Measurements from ENCODE around the gene WAPL. TPM values are rescaled to one million over a fixed set of nuclear protein-coding genes. Genes with fewer than 3 reads are reported as not detected.

Gene WAPL
- total and polyA plus RNA-seq, 2 of the 4 experiments (the other 2 are of a cell fraction), result 11.5 to 31.7 TPM

GRCh38 chr10:86403183-86403797 is 118.3 kb downstream of the WAPL start:
- Histone ChIP-seq H2BK120ac (ENCODE audit: low read depth, low read length) (no peak overlapping the region), H3K14ac (replicated peaks; ENCODE audit: low read depth, low read length) (no peak overlapping the region), H3K36me3 (ENCODE audit: control insufficient read depth, insufficient read depth, low read length) (no peaks in the 10 kb centered on the region), H3K27ac (ENCODE audit: insufficient read depth, low read length) (no peak overlapping the region), H4K5ac (ENCODE audit: low read depth, low read length) (no peak overlapping the region), H3K27me3 (ENCODE audit: control insufficient read depth, insufficient read depth, low read length) (no peaks in the 10 kb centered on the region), H4K91ac (ENCODE audit: insufficient read depth, low read depth, low read length) (no peak overlapping the region), H2BK20ac (ENCODE audit: low read depth, low read length) (no peak overlapping the region), H3K18ac (ENCODE audit: low read depth, low read length) (no peak overlapping the region), H3K79me1 (ENCODE audit: low read depth in 1 of 2, low read length in 2 of 2) (no peaks in the 10 kb centered on the region), H3K9me1 (ENCODE audit: insufficient read depth, low read length) (no peaks in the 10 kb centered on the region), H2AK5ac (ENCODE audit: low read depth, low read length) (no peak overlapping the region), H3K4me3 (ENCODE audit: insufficient read depth, low read depth, low read length) (no peak overlapping the region), H2BK15ac (ENCODE audit: low read depth, low read length) (no peak overlapping the region), H3K56ac (ENCODE audit: extremely low read depth, insufficient read depth, low read length) (no peak overlapping the region), H3K4me1 (ENCODE audit: control insufficient read depth, insufficient read depth, low read length) (peaks cover 10% of the 10 kb centered on the region), H2AK9ac (replicated peaks; ENCODE audit: low read depth, low read length, poor library complexity) (no peak overlapping the region), H3K9me3 (ENCODE audit: control insufficient read depth, insufficient read depth, low read length) (no peaks in the 10 kb centered on the region), H3K23ac (ENCODE audit: low read depth, low read length) (no peak overlapping the region), H2BK5ac (ENCODE audit: low read depth, low read length, poor library complexity, severe bottlenecking) (no peak overlapping the region), H4K20me1 (ENCODE audit: insufficient read depth, low read length) (no peaks in the 10 kb centered on the region), H3K4me2 (ENCODE audit: low read depth, low read length) (no peak overlapping the region), H3K4ac (ENCODE audit: low read depth, low read length) (no peak overlapping the region), H2AFZ (replicated peaks; ENCODE audit: low read length, poor library complexity) (no peak overlapping the region), H3K9ac (ENCODE audit: low read depth, low read length) (no peak overlapping the region), H4K8ac (ENCODE audit: low read depth in 2 of 2, low read length in 2 of 2) (no peak overlapping the region)
- DNase-seq, result no peak
- ChIA-PET CTCF (interaction anchor here (0.6 to 1.5 kb wide), 2 partner anchors 15 to 326 kb away, joined by 3 to 4 read pairs; no protein-coding TSS in a partner anchor), POLR2A (ENCODE audit: unreplicated experiment) (no interaction called here)
- ATAC-seq (ENCODE audit: low read depth), result no peak
- in situ Hi-C loops (cut with MboI; ENCODE audit: low sequenced_read_pairs), result loop anchor here (10.0 kb wide), 1 partner anchor 502 kb away; no protein-coding TSS in a partner anchor
- 51% methylated on average over 2 of the region's 6 CpGs; no CpG with 5 or more reads in 1 of the 2 experiments for WGBS, 2 experiments (ENCODE audit: extremely low coverage in 2 of 2, insufficient read length in 1 of 2)
- BruUV-seq (replicated peaks), result no TSS peak
- dilution Hi-C loops (cut with HindIII; ENCODE audit: low sequenced_read_pairs, unreplicated experiment), result no loop called here
- intact Hi-C loops (cut with micrococcal nuclease), result no loop called here
- TF ChIP-seq MXI1 (IDR thresholded peaks at IDR 0.05; ENCODE audit: borderline replicate concordance, low read depth, low read length) (no peak), FOS (IDR thresholded peaks at IDR 0.05; ENCODE audit: low read depth, low read length) (no peak), NFE2L2 (IDR thresholded peaks at IDR 0.05; ENCODE audit: low read depth, low read length) (no peak), MAFK (IDR thresholded peaks at IDR 0.05; ENCODE audit: low read depth, low read length) (no peak), CTCF (conservative IDR thresholded peaks at IDR 0.05; ENCODE audit: low read depth, low read length) (no peak), CHD1 (IDR thresholded peaks at IDR 0.05; ENCODE audit: low read depth, low read length) (no peak), CEBPB (IDR thresholded peaks at IDR 0.05; ENCODE audit: low read depth, low read length) (no peak), SMC3 (IDR thresholded peaks at IDR 0.05; ENCODE audit: low read depth, low read length) (no peak), RCOR1 (IDR thresholded peaks at IDR 0.05; ENCODE audit: insufficient replicate concordance, low read length) (no peak), POLR2A (IDR thresholded peaks at IDR 0.05; ENCODE audit: low read depth, low read length) (no peak), RAD21 (IDR thresholded peaks at IDR 0.05; ENCODE audit: low read length) (no peak), MAZ (IDR thresholded peaks at IDR 0.05; ENCODE audit: borderline replicate concordance, low read depth, low read length) (no peak), BHLHE40 (IDR thresholded peaks at IDR 0.05; ENCODE audit: low read depth, low read length) (no peak)
- TF ChIP-seq, protein P1, sequence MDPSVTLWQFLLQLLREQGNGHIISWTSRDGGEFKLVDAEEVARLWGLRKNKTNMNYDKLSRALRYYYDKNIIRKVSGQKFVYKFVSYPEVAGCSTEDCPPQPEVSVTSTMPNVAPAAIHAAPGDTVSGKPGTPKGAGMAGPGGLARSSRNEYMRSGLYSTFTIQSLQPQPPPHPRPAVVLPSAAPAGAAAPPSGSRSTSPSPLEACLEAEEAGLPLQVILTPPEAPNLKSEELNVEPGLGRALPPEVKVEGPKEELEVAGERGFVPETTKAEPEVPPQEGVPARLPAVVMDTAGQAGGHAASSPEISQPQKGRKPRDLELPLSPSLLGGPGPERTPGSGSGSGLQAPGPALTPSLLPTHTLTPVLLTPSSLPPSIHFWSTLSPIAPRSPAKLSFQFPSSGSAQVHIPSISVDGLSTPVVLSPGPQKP (IDR thresholded peaks at IDR 0.05; ENCODE audit: borderline replicate concordance, low read depth, low read length), result no peak
- TF ChIP-seq, protein P2, sequence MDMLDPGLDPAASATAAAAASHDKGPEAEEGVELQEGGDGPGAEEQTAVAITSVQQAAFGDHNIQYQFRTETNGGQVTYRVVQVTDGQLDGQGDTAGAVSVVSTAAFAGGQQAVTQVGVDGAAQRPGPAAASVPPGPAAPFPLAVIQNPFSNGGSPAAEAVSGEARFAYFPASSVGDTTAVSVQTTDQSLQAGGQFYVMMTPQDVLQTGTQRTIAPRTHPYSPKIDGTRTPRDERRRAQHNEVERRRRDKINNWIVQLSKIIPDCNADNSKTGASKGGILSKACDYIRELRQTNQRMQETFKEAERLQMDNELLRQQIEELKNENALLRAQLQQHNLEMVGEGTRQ (IDR thresholded peaks at IDR 0.05; ENCODE audit: low read depth, low read length), result no peak

Data from IMR-90 (cell line).